ENCODE measurements around the gene RAB40C.
A peak's percentile ranks its signal among the peaks of the same experiment; 100 is the strongest.

The RAB40C gene

DNA sequence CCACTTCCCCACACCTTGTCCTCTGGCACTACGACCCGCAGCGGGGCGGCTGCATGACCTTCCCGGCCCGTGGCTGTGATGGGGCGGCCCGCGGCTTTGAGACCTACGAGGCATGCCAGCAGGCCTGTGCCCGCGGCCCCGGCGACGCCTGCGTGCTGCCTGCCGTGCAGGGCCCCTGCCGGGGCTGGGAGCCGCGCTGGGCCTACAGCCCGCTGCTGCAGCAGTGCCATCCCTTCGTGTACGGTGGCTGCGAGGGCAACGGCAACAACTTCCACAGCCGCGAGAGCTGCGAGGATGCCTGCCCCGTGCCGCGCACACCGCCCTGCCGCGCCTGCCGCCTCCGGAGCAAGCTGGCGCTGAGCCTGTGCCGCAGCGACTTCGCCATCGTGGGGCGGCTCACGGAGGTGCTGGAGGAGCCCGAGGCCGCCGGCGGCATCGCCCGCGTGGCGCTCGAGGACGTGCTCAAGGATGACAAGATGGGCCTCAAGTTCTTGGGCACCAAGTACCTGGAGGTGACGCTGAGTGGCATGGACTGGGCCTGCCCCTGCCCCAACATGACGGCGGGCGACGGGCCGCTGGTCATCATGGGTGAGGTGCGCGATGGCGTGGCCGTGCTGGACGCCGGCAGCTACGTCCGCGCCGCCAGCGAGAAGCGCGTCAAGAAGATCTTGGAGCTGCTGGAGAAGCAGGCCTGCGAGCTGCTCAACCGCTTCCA lies 43.6 kb downstream of the RAB40C start:
- DNase-seq = no peak

GRCh38 chr16:634051-634670 lies 44.3 kb downstream of the RAB40C start:
- no peak for DNase-seq

GRCh38 chr16:634996-635395 lies 45.1 kb downstream of the RAB40C start:
- no peak for DNase-seq

DNA sequence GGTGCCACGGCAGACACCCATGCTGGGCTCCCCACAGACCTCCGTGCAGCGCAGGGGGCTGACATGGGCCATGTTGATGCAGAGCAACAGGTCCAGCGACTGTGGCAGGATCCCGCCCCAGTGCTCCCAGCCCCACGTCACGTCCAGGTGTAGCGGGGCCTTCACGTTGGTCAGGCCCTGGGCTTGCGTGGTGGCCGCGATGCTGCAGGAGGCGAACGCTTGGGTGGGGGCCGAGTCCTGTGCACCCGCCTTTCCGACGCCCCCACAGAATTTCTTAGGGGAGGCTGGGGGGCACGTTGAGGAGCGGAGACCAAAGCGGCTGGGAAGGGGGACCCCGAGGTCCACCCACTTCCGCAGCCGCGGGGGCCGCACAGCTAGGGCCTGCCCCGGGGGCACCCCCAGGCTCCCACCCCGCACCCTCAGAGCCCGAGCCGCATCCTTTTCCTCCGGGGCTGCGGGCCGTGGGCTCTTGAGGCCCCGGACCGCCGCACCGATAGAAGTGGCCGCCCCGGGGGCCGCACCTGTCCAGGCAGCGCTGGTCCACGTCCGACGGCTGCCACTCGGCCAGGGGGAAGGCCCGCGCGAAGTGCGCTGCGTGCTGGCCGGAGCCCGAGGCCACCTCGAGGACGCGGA lies 45.8 kb downstream of the RAB40C start:
- DNase-seq = no peak

DNA sequence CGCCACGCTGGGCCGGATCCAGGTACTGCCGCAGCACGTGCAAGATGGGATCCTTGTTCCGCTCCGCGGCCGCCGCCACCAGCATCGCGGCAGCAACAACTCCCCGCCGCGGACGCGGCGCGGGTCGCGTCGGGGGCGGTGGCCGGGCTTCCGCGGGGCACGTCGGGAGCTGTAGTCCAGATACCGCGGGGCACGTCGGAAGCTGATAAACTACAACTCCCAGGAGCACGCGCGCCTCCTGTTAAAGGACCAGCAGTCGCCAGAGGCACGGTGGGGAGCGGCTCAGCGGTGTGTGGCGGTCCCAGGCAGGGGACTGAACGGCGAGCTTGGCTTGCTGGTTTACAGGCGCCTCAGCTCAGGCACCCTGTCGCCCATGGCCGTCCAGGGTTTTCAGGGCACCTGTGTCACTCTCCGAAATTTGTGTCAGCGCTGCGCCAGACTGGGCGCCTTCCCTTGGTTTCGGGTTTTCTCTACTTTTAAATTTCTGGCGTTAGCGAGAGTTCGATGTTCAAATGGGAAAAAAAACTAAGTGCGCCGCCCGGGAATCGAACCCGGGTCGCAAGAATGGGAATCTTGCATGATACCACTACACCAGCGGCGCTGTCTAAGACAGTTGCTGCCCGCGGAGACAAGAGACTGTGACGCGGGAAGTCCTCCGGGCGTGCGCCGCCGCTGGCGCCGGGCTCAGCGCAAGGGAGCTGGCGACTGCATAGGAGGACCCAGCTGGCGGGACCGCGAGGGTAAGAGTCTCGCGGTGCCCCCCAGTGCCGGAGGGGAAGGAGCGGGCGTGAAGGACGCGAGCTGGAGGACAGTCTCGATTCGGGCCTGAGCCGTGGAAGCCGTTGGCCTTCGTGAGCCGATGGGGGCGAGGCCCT lies 46.6 kb downstream of the RAB40C start, which contains the start of gene METTL26:
METTL26 (minus strand) TSS at position 100 of the 875 bp plus-strand sequence; CDS start at position 85, 15 bp downstream.
- DNase-seq = peak; percentile 94

GRCh38 chr16:637081-638018 lies 47.5 kb downstream of the RAB40C start:
- DNase-seq = peak; percentile 89

DNA sequence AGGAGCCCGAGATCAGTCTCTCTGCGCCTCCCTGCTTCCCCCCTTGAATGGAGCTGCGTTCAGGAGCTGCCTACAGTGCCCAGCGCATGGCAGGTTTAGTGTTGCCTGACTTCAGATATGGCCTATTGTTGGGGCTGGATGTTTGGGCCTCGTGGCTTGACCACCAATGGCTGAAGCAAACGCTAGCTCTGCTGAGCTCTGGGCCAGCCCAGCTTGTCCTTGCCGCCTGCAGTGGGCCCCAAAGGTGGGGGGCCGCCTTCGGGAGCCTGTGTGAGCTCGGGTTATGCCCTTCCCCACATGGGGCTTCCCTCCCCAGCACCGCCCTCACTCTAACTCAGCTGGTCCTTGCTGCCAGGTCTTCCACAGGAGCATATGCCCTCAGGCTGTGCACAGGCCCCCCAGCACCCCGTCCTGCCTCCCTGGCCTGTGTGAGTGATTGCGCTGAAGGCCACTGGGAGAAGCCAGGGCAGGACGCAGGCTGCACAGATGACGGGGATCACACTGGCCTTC lies 48.2 kb downstream of the RAB40C start:
- no peak for DNase-seq

DNA sequence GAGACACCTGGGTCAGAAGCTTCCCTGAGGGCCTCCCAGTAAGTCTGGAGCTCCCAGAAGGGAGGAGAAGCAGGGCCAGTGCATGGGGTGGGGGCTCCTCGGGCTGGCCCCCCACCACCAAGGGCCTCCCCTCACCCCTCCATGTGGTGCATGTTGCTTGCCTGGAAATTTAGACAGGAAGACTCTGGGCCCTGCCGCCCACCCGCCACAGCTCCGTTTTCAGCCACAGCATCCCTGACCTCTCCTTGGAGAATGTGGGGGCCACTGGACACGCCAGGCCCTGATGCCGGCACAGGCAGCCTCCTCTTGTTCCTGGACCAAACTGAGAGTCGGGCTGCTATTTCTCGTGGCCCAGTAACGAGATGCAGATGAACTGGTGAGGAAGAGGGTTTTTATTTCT lies 49.0 kb downstream of the RAB40C start:
- no peak for DNase-seq

GRCh38 chr16:640614-641013 lies 50.7 kb downstream of the RAB40C start:
- DNase-seq = no peak

DNA sequence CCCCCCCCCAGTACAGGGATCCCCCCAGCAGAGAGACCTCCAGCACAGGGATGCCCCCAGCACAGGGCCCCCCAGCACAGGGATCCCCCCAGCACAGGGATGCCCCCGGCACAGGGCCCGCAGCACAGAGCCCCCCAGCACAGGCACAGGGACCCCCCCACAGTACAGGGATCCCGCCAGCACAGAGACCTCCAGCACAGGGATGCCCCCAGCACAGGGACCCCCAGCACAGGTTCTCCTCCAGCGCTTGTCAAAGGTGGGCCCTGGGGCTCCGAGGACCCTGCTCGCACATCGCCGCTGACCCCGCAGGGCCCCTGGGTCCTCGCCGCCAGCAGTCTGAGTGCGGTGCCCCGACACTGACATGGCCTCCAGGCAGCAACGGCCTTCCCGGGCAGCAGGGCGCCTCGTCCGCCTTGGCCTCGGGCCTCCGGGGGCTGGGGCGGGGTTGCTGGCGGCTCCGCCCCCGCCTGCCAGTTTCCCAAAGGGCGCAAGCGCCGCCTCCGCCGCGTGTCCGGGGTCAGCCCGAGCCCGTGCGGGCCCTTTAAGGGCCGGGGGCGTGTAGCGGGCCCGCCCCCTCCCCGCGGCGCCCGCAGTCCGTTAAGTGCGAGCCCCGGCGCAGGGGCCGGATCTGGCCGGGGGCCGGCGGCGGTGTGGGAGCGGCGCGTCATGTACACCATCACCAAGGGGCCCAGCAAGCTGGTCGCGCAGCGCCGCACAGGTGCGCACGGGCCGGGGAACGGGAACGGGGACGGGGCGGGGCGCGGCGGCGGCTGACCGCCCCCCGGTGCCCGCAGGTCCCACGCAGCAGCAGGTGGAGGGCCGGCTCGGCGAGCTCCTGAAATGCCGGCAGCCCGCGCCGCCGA lies 51.7 kb downstream of the RAB40C start, which contains the start of gene MCRIP2:
MCRIP2 (plus strand) TSS at position 503 of the 863 bp plus-strand sequence; CDS start at position 667, 164 bp downstream.
- DNase-seq = peak; percentile 72

DNA sequence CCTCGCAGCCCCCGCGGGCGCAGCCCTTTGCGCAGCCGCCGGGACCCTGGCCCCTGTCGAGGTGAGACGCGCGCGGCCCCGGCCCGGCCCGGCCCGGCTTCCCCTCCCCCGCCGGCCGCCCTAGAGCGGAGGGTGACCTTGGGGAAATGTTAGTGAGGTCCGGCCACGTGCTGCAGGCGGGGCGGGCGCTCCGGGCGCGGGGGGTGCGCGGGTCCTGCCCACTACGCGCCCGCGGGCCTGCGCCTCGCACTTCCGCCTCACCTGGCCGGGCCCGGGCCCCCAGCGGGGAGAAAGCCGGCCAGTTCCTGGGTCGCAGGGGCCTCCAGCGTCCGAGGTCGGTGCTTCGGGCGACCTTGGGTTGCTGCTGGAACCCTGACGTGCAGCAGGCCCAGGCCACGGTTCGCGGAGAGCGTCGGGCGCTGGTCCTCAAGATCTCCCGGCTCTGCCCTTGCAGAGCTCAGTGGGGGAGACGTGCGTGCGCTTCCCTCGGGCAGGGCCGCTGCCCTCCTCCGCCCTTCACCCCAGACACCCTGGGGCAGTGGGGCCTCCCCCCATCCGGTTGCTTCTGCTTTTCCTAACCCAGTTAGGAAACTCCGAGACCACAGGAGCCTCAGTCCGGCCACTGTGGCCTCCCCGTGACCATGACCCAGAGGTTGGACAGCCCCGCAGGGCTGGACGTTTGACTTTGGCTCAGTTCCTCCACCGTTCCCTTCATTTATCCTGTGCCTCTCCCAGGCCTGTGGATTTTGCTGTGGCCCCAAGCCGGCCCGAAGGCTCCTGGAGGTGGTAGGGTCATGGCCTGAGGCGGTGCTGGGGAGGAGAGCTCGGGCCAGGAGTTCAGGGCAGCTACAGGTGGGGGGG lies 52.6 kb downstream of the RAB40C start:
- DNase-seq = peak; percentile 33

DNA sequence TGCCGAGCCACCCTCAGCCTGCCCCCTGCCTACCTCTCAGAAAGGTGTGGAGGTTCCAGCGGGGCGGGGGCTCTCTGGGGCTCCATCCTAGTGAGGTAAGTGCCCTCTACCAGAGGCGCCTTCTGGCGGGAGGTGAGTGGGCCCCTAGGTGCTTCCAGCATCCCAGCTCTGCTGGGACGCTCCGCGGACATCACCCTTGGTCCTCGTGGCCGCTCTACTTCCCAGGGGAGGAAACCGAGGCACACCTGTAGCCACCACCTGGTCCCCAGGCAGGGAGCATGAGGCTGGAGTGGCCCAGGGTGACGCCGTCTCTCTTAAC lies 53.1 kb downstream of the RAB40C start:
- no peak for DNase-seq

DNA sequence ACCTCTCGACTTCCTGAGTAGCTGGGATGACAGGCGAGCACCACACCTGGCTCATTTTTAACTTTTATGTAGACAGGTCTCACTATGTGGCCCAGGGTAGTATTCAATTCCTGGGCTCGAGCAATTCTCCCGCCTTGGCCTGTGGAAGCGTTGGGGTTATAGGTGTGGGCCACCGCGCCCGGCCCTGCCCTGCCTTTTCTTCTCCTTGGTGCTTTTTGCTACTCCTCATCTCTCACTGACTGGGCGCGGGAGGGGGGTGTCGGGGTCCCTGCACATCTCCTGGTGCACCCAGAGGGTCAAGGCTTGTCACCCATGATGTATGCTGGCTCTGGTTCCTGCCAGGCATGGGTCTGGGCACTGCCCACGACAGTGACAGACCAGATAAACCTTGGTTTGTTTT lies 54.7 kb downstream of the RAB40C start:
- no peak for DNase-seq

GRCh38 chr16:645852-646678 lies 56.2 kb downstream of the RAB40C start:
- no peak for DNase-seq

DNA sequence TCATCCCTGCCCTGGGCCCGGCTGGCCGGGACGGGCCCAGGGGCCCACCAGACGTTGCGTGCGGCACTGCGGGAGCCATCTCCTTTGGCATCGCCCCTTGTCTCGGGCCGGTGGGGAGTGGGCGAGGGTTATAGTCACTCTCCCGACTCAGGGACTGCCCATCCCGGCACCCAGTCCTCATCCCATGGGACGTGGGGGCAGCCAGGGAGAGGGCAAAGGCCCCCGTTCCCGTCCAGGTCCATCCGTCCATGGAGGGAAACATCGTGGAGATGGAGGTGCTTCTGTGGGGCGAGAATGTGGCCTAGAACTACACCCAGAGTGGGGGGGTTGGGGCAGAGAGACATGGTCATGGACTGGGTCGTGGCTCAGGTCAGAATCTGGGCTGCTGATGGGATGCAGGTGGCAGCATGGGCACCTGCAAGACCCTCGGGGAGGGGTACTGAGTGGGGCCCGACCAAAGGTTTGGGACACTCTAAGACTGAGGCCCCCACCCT lies 56.9 kb downstream of the RAB40C start:
- DNase-seq = no peak

GRCh38 chr16:647173-647902 lies 57.5 kb downstream of the RAB40C start:
- DNase-seq = no peak

- peak; percentile 40 for DNase-seq
Observed at GRCh38 chr16:648071-648780, 58.4 kb downstream of the RAB40C start.
